Measurements from ENCODE around the gene RPE.

RPE gene

GRCh38 chr2:210000464-210001324 lies 1.7 kb upstream of the RPE start:
- DNase-seq (ENCODE audit: low read depth in 2 of 3, low spot score in 2 of 3): no peak

DNA sequence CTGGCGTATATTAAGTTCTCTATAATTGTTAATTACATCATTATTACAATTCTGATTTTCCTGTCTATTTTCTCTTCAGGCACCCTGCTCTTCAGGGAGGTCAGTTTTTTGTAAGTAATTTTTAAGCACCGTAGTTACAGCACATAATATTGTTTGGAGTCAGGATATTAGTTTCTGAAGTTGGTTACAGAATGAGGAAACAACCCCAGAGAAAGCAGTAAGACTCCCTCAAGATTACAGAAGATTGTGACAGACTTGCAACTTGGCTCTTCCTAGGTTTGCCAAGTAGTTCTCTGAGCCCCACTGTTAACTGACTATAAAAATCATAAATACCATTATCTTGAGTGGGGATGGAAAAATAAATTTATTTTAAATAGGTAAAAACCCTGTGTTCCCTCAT lies 921 bp downstream of the RPE start:
- DNase-seq (ENCODE audit: low read depth in 2 of 3, low spot score in 2 of 3): no peak

DNA sequence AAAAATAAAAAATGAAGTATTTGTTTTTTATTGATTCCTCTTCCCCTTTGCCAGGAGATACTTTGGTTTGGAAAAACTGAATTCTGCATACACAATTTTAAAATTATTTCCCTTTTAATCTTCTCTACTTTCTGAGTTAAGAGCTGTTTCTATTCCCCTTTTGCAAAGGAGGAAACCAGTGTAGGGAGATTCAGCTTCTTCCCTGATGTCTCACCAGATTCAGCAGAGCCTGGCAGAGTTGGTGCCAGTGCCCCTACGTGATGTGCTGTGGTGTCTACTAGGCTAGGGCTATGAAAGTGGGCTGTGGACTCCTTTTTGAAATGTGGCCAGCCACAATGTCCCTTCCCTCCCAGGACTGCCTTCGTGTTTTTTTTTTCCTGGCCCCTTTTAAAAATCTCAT lies 2.4 kb downstream of the RPE start:
- no peak for DNase-seq (ENCODE audit: low read depth in 2 of 3, low spot score in 2 of 3)

DNA sequence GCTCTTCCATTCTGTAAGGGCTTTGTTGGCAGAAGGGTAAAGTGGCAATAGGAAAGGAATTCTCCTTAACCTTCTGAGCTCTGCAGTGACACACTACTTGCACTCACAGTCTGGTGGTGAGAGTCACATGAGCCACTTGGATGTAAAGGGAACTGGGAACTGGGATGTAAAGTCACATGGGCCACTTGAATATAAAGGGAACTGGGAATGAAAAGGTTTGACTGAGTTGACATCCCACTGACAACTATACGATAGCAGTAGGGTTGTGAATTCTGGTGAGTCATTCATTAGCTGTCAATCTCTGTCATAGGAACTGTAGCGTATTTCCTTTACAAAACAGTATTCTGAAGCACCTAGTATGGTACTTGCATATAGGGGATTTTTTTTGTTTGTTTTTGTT lies 5.5 kb downstream of the RPE start:
- DNase-seq (ENCODE audit: low read depth in 2 of 3, low spot score in 2 of 3): no peak

- no peak for DNase-seq (ENCODE audit: low read depth in 2 of 3, low spot score in 2 of 3)
These were observed 6.7 kb downstream of the RPE start for GRCh38 chr2:210009126-210009525.

- no peak for DNase-seq (ENCODE audit: low read depth in 2 of 3, low spot score in 2 of 3)
These were observed 7.5 kb downstream of the RPE start for GRCh38 chr2:210009896-210010295.

- no peak for DNase-seq (ENCODE audit: low read depth in 2 of 3, low spot score in 2 of 3)
These were observed 17.7 kb downstream of the RPE start for GRCh38 chr2:210020138-210020537.

GRCh38 chr2:210022824-210023223 lies 20.4 kb downstream of the RPE start:
- no peak for DNase-seq (ENCODE audit: low read depth in 2 of 3, low spot score in 2 of 3)

GRCh38 chr2:210027608-210028007 lies 25.2 kb downstream of the RPE start:
- DNase-seq (ENCODE audit: low read depth in 2 of 3, low spot score in 2 of 3): no peak

DNA sequence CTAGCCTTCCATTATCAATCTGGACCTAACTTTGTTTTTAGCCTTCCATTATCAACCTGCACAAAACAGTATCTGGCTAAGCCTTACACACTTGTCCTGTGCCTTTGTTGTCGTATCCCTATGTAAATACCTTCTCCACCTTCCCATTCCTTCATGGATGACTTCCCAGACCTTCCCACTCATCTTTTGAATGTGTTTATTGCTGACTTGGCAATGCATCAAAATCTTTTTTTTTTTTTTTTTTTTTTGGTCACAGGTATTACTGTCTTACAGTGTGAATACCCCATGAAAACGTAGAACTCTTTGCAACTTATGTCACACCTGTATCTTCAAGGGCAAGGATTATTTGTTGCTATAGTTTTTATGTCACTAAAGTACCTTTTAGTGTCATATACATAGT lies 25.7 kb downstream of the RPE start:
- no peak for DNase-seq (ENCODE audit: low read depth in 2 of 3, low spot score in 2 of 3)

DNA sequence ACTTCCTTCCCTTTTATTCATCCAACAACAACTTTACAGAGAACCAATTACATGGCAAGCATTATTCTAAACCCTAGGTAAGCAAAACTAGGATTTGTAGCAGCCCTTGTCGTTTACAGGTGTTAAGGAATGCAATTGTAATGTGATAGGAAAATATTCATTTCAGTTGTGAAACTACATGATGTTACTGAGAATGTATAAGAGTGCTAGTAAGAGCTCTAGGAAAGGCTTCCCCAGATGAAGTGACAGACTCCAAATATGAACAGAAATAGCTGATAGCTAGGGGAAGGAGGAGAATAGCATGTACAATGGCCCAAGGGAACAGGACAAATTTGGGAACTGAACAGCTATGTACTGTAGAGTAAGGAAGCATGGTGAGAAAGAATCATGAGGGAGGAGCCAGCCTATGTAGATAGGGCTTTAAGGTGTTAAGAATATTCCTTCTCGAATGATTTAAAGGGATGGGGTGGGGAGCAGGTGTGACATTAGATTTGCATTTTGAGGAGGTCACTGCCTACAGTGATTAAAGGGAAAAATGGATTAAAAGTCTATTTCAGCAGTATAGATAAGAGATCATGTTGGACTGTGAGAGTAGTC lies 31.7 kb downstream of the RPE start:
- DNase-seq (ENCODE audit: low read depth in 2 of 3, low spot score in 2 of 3): no peak

- no peak for DNase-seq (ENCODE audit: low read depth in 2 of 3, low spot score in 2 of 3)
These were observed 33.2 kb downstream of the RPE start for GRCh38 chr2:210035679-210036078.

GRCh38 chr2:210038078-210038477 lies 35.6 kb downstream of the RPE start:
- no peak for DNase-seq (ENCODE audit: low read depth in 2 of 3, low spot score in 2 of 3)

- DNase-seq (ENCODE audit: low read depth in 2 of 3, low spot score in 2 of 3): no peak
These were observed 44.5 kb downstream of the RPE start for GRCh38 chr2:210046851-210047500.

GRCh38 chr2:210049831-210050230 lies 47.4 kb downstream of the RPE start:
- no peak for DNase-seq (ENCODE audit: low read depth in 2 of 3, low spot score in 2 of 3)

DNA sequence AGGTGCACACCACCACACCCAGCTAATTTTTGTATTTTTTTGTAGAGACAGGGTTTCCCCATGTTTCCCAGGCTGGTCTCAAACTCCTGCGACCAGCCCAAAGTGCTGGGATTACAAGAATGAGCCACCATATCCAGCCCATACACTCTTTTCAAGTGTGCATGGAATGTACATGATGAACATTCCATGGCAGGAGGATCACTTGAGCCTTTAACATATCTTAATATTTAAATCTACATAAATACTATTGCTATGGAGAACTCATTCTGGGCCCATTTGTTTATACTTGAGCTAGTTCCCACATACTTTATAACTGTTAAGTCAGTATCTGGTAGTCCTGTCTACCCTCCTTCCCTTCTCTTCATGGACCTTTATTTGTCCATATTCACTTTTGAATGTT lies 48.4 kb downstream of the RPE start:
- DNase-seq (ENCODE audit: low read depth in 2 of 3, low spot score in 2 of 3): no peak

DNA sequence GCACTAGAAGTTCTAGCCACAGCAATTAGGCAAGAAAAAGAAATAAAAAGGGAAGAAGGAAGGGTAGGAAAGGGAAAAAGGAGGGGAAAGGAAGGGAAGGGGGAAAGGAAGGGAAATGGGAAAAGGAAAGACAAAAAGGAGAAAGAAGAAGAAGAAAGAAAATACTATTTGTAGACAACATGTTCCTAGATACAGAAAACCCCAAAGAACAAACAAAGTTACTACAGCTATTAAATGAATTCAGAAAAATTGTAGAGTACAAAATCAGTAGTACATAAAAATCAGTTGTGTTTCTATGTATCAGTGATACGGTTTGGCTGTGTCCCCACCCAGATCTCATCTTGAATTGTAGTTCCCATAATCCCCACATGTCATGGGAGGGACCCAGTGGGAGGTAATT lies 52.3 kb downstream of the RPE start:
- DNase-seq (ENCODE audit: low read depth in 2 of 3, low spot score in 2 of 3): no peak

DNA sequence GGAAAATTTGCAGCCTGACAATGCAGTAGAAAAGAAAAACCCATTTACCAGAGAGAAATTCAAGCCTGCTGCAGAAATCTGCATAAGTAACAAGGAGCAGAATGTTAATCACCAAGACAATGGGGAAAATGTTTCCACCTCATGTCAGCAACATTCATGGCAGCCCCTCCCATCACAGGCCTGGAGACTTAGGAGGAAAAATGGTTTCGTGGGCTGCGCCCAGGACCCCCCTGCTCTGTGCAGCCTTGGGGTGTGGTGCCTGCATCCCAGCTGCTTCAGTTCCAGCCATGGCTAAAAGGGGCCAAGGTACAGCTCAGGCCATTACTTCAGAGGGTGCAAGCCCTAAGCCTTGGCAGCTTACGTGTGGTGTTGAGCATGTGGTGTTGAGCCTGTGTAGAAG lies 53.4 kb downstream of the RPE start:
- no peak for DNase-seq (ENCODE audit: low read depth in 2 of 3, low spot score in 2 of 3)

- no peak for DNase-seq (ENCODE audit: low read depth in 2 of 3, low spot score in 2 of 3)
These were observed 60.9 kb downstream of the RPE start for GRCh38 chr2:210063306-210063705.
